Keratinocyte (primary cell): ENCODE data around the gene CCR9. TPM values are rescaled to one million over a fixed set of nuclear protein-coding genes. Genes with fewer than 3 reads are reported as not detected.

Experiments used
- DNase-seq: peaks from one replicate; pipeline ENCODE4 v3.0.0-alpha.2; 2011; ENCODE audit warnings: low read depth, missing footprints, low spot score
- FAIRE-seq: peaks from 2 replicates; lab custom pipeline; 2011; peaks lifted over from hg19 to GRCh38; lab: Jason Lieb, UNC
- H2AFZ ChIP-seq: 2 replicates; pipeline ENCODE4 v1.6.0; 2012; ENCODE audit warnings: low read length, control low read depth, inconsistent platforms; ENCODE audit not compliant: control insufficient read depth
- H3K27ac ChIP-seq: 2 replicates; pipeline ENCODE4 v1.5.1; 2011; ENCODE audit warnings: low read length; ENCODE audit not compliant: control insufficient read depth, insufficient read depth
- H3K27me3 ChIP-seq: 3 replicates; pipeline ENCODE4 v1.6.0; 2011; ENCODE audit warnings: low read length; ENCODE audit not compliant: control insufficient read depth, insufficient read depth; ENCODE audit errors: extremely low read depth
- H3K36me3 ChIP-seq, 2 experiments: 2 replicates in 1 of 2; 3 replicates in 1 of 2; pipeline ENCODE4 v1.5.1; 2011; ENCODE audit warnings: low read length in 2 of 2, mild to moderate bottlenecking in 1 of 2; ENCODE audit not compliant: control insufficient read depth in 2 of 2, insufficient read depth in 2 of 2; ENCODE audit errors: extremely low read depth in 1 of 2
- H3K4me1 ChIP-seq: 3 replicates; pipeline ENCODE4 v1.5.1; 2011; ENCODE audit warnings: low read length; ENCODE audit not compliant: control insufficient read depth, insufficient read depth; ENCODE audit errors: extremely low read depth
- H3K4me2 ChIP-seq: 3 replicates; pipeline ENCODE4 v1.6.0; 2011; ENCODE audit warnings: low read depth, low read length; ENCODE audit not compliant: control insufficient read depth, insufficient read depth; ENCODE audit errors: extremely low read depth
- H3K4me3 ChIP-seq, 3 experiments: fragments of 200-600 bp in 1 of 3; sonication (generic) in 1 of 3; 2 replicates in 2 of 3; 3 replicates in 1 of 3; pipeline ENCODE4 v1.5.1; 2011 to 2016; ENCODE audit warnings: low read length in 3 of 3, mild to moderate bottlenecking in 3 of 3, control low read depth in 2 of 3, inconsistent platforms in 1 of 3, low read depth in 1 of 3, mixed read lengths in 1 of 3, mixed run types in 1 of 3, moderate library complexity in 1 of 3; ENCODE audit not compliant: control insufficient read depth in 2 of 3, insufficient read depth in 2 of 3; ENCODE audit errors: extremely low read depth in 1 of 3
- H3K79me2 ChIP-seq: 2 replicates; pipeline ENCODE4 v1.6.0; 2012; ENCODE audit warnings: low read length; ENCODE audit not compliant: control insufficient read depth, insufficient read depth
- H3K9ac ChIP-seq: 3 replicates; pipeline ENCODE4 v1.6.0; 2011; ENCODE audit warnings: low read length; ENCODE audit not compliant: control insufficient read depth, insufficient read depth; ENCODE audit errors: extremely low read depth
- H3K9me1 ChIP-seq: 3 replicates; pipeline ENCODE4 v1.6.0; 2011; ENCODE audit warnings: low read length; ENCODE audit not compliant: control insufficient read depth, insufficient read depth; ENCODE audit errors: extremely low read depth
- H3K9me3 ChIP-seq: 2 replicates; pipeline ENCODE4 v1.5.1; 2012; ENCODE audit warnings: low read depth, low read length; ENCODE audit not compliant: control insufficient read depth
- H4K20me1 ChIP-seq: 3 replicates; pipeline ENCODE4 v1.6.0; 2011; ENCODE audit warnings: low read length; ENCODE audit not compliant: control insufficient read depth, insufficient read depth; ENCODE audit errors: extremely low read depth
- EZH2 ChIP-seq: IDR thresholded peaks from one replicate; pipeline ENCODE4 v1.6.1; 2012; ENCODE audit warnings: inconsistent platforms, mild to moderate bottlenecking, low read length, moderate library complexity
- dilution Hi-C: fragments of 300-500 bp; cut with MboI; formaldehyde crosslinking; loops from one replicate; pipeline ENCODE4 v1.7.0; 2020; ENCODE audit warnings: low sequenced_read_pairs; ENCODE audit not compliant: extremely low pct_ligation_motif_present
- polyA plus RNA-seq, 5 experiments: library from polyadenylated mRNA; depleted of rRNA in 3 of 5; stranded (reverse) in 3 of 5; stranded (forward) in 1 of 5; unstranded in 1 of 5; fragments of >200 nt; gene quantifications; 1 replicate in 1 of 5; 2 replicates in 3 of 5; 3 replicates in 1 of 5; pipeline versions ENCODE4 v1.2.1 to v1.2.3, GENCODE V29; 2011 to 2012; ENCODE audit warnings: missing spikeins in 2 of 5, low read depth in 1 of 5, low replicate concordance in 1 of 5
- TF ChIP-seq, protein P1 (sequence below), 3 experiments: IDR thresholded peaks in 1 of 3; conservative IDR thresholded peaks in 1 of 3; optimal IDR thresholded peaks in 1 of 3; 2 replicates in 2 of 3; 3 replicates in 1 of 3; pipeline versions ENCODE3 to v1.5.1; 2011; ENCODE audit warnings: low read length in 3 of 3, mild to moderate bottlenecking in 3 of 3, moderate library complexity in 2 of 3, control low read depth in 1 of 3, inconsistent platforms in 1 of 3; ENCODE audit not compliant: insufficient read depth in 2 of 3; ENCODE audit errors: extremely low read depth in 1 of 3

Gene CCR9
- polyA plus RNA-seq, 1 donor (not counting 4 experiments of a cell fraction or from before 2014, with no cell fraction given): not detected

DNA sequence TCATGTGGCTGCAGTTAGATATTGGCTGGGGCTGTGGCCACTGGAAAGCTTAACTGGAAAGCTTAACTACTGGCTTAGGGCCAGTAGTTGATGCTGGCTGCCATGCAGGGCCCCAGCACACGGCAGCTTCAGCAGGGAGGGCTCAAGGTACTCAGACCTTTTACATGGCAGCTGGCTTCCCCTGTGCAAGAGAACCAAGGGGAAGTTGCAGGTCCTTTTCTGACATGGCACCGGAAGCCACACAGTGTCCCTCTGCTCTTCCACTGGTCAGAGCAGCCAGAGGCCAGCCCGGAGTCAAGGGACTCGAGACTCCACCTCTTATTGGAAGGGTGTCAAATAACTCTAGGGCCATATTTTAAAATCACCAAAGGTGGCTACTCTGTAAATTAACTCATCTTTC lies 24.5 kb downstream of the CCR9 start:
- no peaks in the 10 kb centered on the region for H3K9me1 ChIP-seq
- H3K9ac ChIP-seq: no peak overlapping the region
- H3K4me1 ChIP-seq: no peaks in the 10 kb centered on the region
- DNase-seq: no peak
- FAIRE-seq: no peak
- H2AFZ ChIP-seq: no peak overlapping the region
- H3K4me3 ChIP-seq: no peak overlapping the region
- peaks cover 6% of the 10 kb centered on the region for H3K27me3 ChIP-seq
- no peaks in the 10 kb centered on the region for H3K79me2 ChIP-seq
- no peaks in the 10 kb centered on the region for H4K20me1 ChIP-seq
- no peaks in the 10 kb centered on the region for H3K36me3 ChIP-seq
- dilution Hi-C loops: no loop called here
- H3K4me2 ChIP-seq: no peak overlapping the region
- TF ChIP-seq, protein P1, sequence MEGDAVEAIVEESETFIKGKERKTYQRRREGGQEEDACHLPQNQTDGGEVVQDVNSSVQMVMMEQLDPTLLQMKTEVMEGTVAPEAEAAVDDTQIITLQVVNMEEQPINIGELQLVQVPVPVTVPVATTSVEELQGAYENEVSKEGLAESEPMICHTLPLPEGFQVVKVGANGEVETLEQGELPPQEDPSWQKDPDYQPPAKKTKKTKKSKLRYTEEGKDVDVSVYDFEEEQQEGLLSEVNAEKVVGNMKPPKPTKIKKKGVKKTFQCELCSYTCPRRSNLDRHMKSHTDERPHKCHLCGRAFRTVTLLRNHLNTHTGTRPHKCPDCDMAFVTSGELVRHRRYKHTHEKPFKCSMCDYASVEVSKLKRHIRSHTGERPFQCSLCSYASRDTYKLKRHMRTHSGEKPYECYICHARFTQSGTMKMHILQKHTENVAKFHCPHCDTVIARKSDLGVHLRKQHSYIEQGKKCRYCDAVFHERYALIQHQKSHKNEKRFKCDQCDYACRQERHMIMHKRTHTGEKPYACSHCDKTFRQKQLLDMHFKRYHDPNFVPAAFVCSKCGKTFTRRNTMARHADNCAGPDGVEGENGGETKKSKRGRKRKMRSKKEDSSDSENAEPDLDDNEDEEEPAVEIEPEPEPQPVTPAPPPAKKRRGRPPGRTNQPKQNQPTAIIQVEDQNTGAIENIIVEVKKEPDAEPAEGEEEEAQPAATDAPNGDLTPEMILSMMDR (optimal IDR thresholded peaks at IDR 0.05 in 1 of 3, IDR thresholded peaks at IDR 0.05 in 1 of 3, conservative IDR thresholded peaks at IDR 0.05 in 1 of 3; ENCODE audit: extremely low read depth in 1 of 3, insufficient read depth in 2 of 3, low read length in 3 of 3): no peak
- TF ChIP-seq EZH2: no peak
- H3K27ac ChIP-seq: no peak overlapping the region
- H3K9me3 ChIP-seq: peaks cover 1% of the 10 kb centered on the region

DNA sequence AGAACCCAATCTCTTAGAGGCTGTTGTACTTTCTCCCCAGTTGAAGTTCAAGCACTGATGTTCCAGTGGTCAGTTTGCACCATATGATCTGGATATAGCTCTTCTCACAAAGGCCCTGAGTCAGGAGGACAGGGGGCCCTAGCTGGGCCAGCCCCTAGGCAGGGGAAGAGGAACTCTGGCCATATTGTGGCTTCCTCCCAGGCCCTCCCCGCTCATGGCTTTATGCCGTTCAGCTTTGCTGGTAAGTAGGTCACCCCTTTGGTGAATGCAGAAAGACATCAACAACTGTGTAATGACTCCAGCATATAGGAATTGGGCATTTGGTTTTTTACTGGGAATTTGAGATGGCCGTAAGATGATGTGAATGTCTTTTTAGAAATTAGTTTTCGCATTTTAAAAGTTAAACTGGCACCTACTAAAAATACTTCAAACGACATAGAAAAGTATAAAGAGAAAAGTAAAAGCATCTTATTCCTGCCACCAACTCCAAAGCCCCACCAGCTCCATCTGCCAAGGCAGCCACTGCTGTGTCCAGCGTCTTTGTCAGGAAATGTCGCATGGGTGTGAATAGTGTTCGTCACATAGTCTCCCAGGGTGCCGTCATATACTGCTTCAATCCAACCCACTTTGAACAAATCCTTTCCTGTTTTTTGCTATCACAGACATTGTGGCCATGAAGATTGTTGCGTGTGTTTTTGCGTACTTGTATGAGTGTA lies 25.3 kb downstream of the CCR9 start:
- dilution Hi-C loops: no loop called here
- no peak overlapping the region for H3K4me2 ChIP-seq

More for the DNA sequence above, 25.3 kb downstream of the CCR9 start:
- no peak for TF ChIP-seq EZH2
- TF ChIP-seq, protein P1 (optimal IDR thresholded peaks at IDR 0.05 in 1 of 3, IDR thresholded peaks at IDR 0.05 in 1 of 3, conservative IDR thresholded peaks at IDR 0.05 in 1 of 3; ENCODE audit: extremely low read depth in 1 of 3, insufficient read depth in 2 of 3, low read length in 3 of 3): no peak
- Histone ChIP-seq H3K36me3 (no peaks in the 10 kb centered on the region), H3K4me1 (no peaks in the 10 kb centered on the region), H3K9ac (no peak overlapping the region), H2AFZ (no peak overlapping the region), H3K9me1 (no peaks in the 10 kb centered on the region), H3K79me2 (no peaks in the 10 kb centered on the region), H3K27me3 (peaks cover 6% of the 10 kb centered on the region), H3K27ac (no peak overlapping the region), H4K20me1 (no peaks in the 10 kb centered on the region), H3K9me3 (no peaks in the 10 kb centered on the region), H3K4me3 (no peak overlapping the region)
- FAIRE-seq: no peak
- no peak for DNase-seq
